Measurements from ENCODE around the gene ABCA9.

ABCA9 gene

DNA sequence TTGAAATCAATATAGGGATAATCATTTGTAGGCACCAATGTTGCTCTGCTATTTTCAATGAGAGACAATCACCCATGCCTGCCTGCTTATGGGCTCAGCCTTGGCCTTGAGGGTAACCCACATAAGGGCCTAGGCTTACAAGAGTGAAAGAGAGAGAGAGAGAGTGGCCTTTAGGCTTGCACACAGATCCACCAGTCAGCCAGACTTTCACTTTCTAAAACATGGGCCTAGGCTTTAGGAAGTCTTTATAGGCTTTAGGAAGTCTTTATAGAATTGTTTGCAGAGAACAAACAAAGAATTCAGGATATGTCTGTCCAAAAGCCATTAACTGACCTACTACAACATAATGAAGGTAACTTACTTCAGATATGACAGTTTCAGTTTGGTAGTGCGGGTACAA is 3.4 kb downstream of the ABCA9 start:
- no peaks in the 10 kb centered on the region for H3K36me3 ChIP-seq
- no peaks in the 10 kb centered on the region for H3K9me3 ChIP-seq
- H3K27me3 ChIP-seq = no peaks in the 10 kb centered on the region
- intact Hi-C loops (cut with DNase I; ENCODE audit: low total_unique reads) = no loop called here
- peaks cover 0 to 6% (median 1%) of the 10 kb centered on the region in 4 donors for H3K4me1 ChIP-seq
- H3K27ac ChIP-seq = no peak overlapping the region
- no peak for DNase-seq
- TF ChIP-seq, protein P1, sequence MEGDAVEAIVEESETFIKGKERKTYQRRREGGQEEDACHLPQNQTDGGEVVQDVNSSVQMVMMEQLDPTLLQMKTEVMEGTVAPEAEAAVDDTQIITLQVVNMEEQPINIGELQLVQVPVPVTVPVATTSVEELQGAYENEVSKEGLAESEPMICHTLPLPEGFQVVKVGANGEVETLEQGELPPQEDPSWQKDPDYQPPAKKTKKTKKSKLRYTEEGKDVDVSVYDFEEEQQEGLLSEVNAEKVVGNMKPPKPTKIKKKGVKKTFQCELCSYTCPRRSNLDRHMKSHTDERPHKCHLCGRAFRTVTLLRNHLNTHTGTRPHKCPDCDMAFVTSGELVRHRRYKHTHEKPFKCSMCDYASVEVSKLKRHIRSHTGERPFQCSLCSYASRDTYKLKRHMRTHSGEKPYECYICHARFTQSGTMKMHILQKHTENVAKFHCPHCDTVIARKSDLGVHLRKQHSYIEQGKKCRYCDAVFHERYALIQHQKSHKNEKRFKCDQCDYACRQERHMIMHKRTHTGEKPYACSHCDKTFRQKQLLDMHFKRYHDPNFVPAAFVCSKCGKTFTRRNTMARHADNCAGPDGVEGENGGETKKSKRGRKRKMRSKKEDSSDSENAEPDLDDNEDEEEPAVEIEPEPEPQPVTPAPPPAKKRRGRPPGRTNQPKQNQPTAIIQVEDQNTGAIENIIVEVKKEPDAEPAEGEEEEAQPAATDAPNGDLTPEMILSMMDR (IDR thresholded peaks at IDR 0.05) = no peak
- no peak overlapping the region for H3K4me3 ChIP-seq

DNA sequence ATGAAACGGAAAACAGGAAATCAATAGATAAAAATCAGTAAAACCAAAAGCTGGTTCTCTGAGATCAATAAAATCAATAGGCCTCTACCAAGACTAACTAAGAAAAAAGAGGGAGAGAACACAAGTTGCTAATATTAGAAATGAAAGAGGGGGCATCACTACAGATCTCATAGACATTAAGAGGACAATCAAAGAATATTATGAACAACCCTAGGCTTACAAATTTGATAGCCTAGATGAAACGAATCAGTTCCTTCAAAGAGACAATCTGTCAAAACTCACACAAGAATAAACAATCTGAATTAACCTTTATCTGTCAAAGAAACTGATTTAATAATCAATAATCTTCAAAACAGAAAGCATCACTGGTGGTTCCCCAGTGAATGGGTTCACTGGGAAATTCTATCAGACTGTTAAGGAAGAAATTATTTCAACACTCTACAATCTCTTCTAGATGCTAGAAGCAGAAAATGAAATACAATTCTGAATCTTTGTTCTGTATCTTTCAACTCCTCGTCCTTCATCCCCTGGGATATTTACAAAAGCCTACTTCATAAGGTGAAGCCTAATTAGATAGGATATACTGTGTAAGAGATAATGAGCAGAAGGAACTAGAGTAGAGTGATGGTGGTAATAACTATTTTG is 4.4 kb downstream of the ABCA9 start:
- H3K9me3 ChIP-seq = no peaks in the 10 kb centered on the region
- no peak overlapping the region for H3K27ac ChIP-seq
- DNase-seq = no peak
- no peak overlapping the region for H3K4me3 ChIP-seq
- TF ChIP-seq, protein P1 (IDR thresholded peaks at IDR 0.05) = no peak
- H3K27me3 ChIP-seq = no peaks in the 10 kb centered on the region
- H3K36me3 ChIP-seq = no peaks in the 10 kb centered on the region
- intact Hi-C loops (cut with DNase I; ENCODE audit: low total_unique reads) = no loop called here
- peaks cover 0 to 6% (median 1%) of the 10 kb centered on the region in 4 donors for H3K4me1 ChIP-seq

DNA sequence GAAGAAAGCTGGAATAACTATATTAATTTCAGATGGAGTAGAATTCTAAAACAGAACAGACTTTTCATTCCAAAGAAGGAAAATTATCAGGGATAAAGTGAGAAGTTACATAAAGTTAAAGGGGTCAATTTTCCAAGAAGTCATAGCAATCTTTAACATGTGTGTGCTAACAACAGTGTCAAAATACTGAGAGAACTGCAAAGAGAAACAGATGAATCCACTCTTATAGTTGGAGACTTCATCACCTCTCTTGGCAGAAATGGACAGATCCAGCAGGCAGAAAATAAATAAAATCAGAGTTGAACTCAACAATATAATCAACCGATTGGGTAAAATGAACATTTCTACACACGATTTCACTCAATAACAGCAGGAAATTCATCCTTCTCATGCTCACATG is 5.4 kb downstream of the ABCA9 start:
- Histone ChIP-seq H3K36me3 (no peaks in the 10 kb centered on the region), H3K4me1 (no peaks in the 10 kb centered on the region), H3K4me3 (no peak overlapping the region), H3K27ac (no peak overlapping the region), H3K9me3 (no peaks in the 10 kb centered on the region), H3K27me3 (no peaks in the 10 kb centered on the region)
- TF ChIP-seq, protein P1 (IDR thresholded peaks at IDR 0.05) = no peak
- DNase-seq = no peak
- intact Hi-C loops (cut with DNase I; ENCODE audit: low total_unique reads) = no loop called here

DNA sequence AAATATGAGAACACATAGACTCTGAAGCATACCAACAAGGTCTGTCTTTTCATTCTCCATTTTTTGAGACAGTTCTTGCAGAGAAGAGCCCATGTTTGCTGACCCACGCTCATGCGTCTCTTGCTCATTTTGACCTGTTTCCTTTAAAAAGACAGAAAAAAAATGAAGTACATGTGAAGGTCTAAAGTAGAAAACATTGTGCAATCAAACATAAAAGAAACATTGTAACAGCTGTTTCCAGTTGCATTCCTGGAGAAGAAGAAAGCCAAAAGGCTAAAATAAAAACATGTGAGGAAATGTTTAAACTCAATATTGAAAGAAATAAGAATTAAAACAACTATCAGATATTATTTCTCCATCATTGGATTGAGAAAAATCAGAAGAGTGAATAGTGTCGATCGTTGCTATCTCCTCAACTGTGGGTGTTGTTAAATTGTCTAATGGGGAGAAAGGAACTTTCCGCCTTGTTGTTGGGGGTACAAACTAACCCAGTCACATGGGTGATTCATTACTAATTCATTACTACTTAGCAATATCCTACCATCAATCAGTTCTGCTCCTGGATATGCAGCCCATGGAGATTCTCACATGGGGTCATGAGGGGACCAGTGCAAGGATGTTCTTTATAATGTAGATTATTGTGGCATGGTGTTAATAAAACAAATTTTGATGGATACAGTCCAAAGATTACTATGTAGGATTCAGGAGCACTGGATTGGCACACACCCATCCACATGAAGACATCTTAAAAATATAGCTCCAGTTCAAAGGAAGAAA is 9.5 kb downstream of the ABCA9 start:
- no peak overlapping the region for H3K27ac ChIP-seq
- intact Hi-C loops (cut with DNase I; ENCODE audit: low total_unique reads) = no loop called here
- no peaks in the 10 kb centered on the region for H3K4me1 ChIP-seq
- H3K27me3 ChIP-seq = no peaks in the 10 kb centered on the region
- no peaks in the 10 kb centered on the region for H3K36me3 ChIP-seq
- TF ChIP-seq, protein P1 (IDR thresholded peaks at IDR 0.05) = no peak
- no peak for DNase-seq
- H3K9me3 ChIP-seq = no peaks in the 10 kb centered on the region
- H3K4me3 ChIP-seq = no peak overlapping the region

DNA sequence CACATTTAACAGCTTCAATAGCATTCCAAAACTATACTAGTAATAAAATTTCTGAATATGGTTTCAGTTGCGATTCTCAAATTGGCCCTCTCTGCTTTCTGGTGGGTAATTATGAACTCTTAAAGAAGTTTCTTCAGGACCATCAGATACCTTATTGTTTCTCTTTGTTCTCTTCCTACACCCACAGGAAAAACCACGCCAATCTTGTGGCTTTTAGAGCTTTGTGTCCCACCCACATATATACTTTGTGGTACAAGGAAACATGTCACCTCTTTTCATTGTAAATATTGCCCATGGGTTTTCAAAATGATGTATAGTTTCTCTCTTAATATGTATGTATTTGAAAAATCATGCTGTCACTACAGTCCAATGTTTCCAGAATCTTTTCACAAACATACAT is 12.1 kb downstream of the ABCA9 start:
- TF ChIP-seq, protein P1 (IDR thresholded peaks at IDR 0.05) = no peak
- H3K27me3 ChIP-seq = no peaks in the 10 kb centered on the region
- intact Hi-C loops (cut with DNase I; ENCODE audit: low total_unique reads) = no loop called here
- H3K36me3 ChIP-seq = no peaks in the 10 kb centered on the region
- H3K4me1 ChIP-seq = no peaks in the 10 kb centered on the region
- no peak overlapping the region for H3K27ac ChIP-seq
- H3K4me3 ChIP-seq = no peak overlapping the region
- DNase-seq = no peak
- no peaks in the 10 kb centered on the region for H3K9me3 ChIP-seq

Measured in tibial artery (tissue), 4 donors.